Sigmoid colon (tissue), 7 donors: Measurements from ENCODE around the gene LASP1. TPM values are rescaled to one million over a fixed set of nuclear protein-coding genes. Genes with fewer than 3 reads are reported as not detected.
A peak's percentile ranks its signal among the peaks of the same experiment; 100 is the strongest.

ENCODE experiments used
- DNase-seq: peaks from one replicate; pipeline ENCODE4 v3.0.0-alpha.2; 2019
- H3K27ac ChIP-seq, 4 donors: fragments of 200-600 bp; sonication (generic); one replicate each; pipeline ENCODE4 v1.5.1; 2016 to 2019; ENCODE audit warnings: mild to moderate bottlenecking in 1 of 4
- H3K27me3 ChIP-seq, 3 donors: fragments of 200-600 bp; sonication (generic); one replicate each; pipeline ENCODE4 v1.5.1; 2019; ENCODE audit warnings: mild to moderate bottlenecking in 1 of 3
- H3K36me3 ChIP-seq, 4 donors: fragments of 200-600 bp; sonication (generic); one replicate each; pipeline ENCODE4 v1.5.1; 2016 to 2019
- H3K4me1 ChIP-seq, 4 donors: fragments of 200-600 bp; sonication (generic); one replicate each; pipeline ENCODE4 v1.5.1; 2017 to 2019
- H3K4me3 ChIP-seq, 4 donors: fragments of 200-600 bp; sonication (generic); one replicate each; pipeline ENCODE4 v1.5.1; 2017 to 2019; ENCODE audit warnings: mild to moderate bottlenecking in 2 of 4, moderate library complexity in 1 of 4
- H3K9me3 ChIP-seq, 4 donors: fragments of 200-600 bp in 3 of 4; sonication (generic) in 3 of 4; one replicate each; pipeline versions ENCODE4 v1.5.1 to v1.6.1; 2013 to 2019
- CTCF ChIP-seq, 4 experiments: fragments of 450-650 bp in 3 of 4; fragments of 200-600 bp in 1 of 4; IDR thresholded peaks; one replicate each; pipeline ENCODE4 v1.5.1; 2016 to 2019; ENCODE audit warnings: antibody characterized with exemption in 4 of 4, mild to moderate bottlenecking in 3 of 4, moderate library complexity in 2 of 4
- EP300 ChIP-seq, 4 donors: sonication (generic); formaldehyde crosslinking; IDR thresholded peaks; one replicate each; pipeline ENCODE4 v1.6.1; 2017; ENCODE audit warnings: antibody characterized with exemption in 4 of 4
- POLR2A ChIP-seq, 2 donors: fragments of 450-650 bp; IDR thresholded peaks; one replicate each; pipeline ENCODE4 v1.6.1; 2016; ENCODE audit warnings: antibody characterized with exemption in 2 of 2, mild to moderate bottlenecking in 2 of 2, moderate library complexity in 2 of 2
- POLR2AphosphoS5 ChIP-seq, 4 donors: sonication (generic); formaldehyde crosslinking; IDR thresholded peaks; one replicate each; pipeline ENCODE4 v1.6.1; 2017; ENCODE audit warnings: antibody characterized with exemption in 4 of 4
- WGBS, 2 donors: extraction: QIAGEN DNeasy Blood & Tissue Kit; methylation state at CpG; one replicate each; pipeline ENCODE4 v1.1.7; 2013; 5-methylcytosine and 5-hydroxymethylcytosine counted together
- intact Hi-C: fragments of 100-400 bp; cut with DNase I; formaldehyde crosslinking; loops from one replicate; pipeline ENCODE4 v1.15.1; 2023
- polyA plus RNA-seq, 3 donors: library from polyadenylated mRNA; stranded (reverse); fragments of 200-250 nt; gene quantifications; one replicate each; pipeline ENCODE4 v1.2.3, GENCODE V29; 2013
- total RNA-seq, 4 donors: library from RNA; depleted of rRNA; stranded (reverse); fragments of >200 nt; gene quantifications; one replicate each; pipeline ENCODE4 v1.1.0, GENCODE V29; 2016
- donor health status: healthy with polysubstance abuse.
- donor health status: Bipolar disorder and iron deficiency.
- donor health status: healthy.

LASP1 gene
- total and polyA plus RNA-seq, 7 donors, result 27.6 to 205 (median 64.8) TPM

GRCh38 chr17:38874505-38875400, 4.9 kb downstream of the LASP1 start:
- peaks cover 0 to 14% (median 4%) of the 10 kb centered on the region in 4 donors for H3K36me3 ChIP-seq
- H3K4me1 ChIP-seq, result peaks cover 0 to 79% (median 71%) of the 10 kb centered on the region in 4 donors
- WGBS, 2 donors, result 55 to 59% methylated on average over 10 of the region's 10 CpGs
- no peaks in the 10 kb centered on the region for H3K9me3 ChIP-seq
- intact Hi-C loops, result loop anchor here (5.0 kb wide), 2 partner anchors 48 to 93 kb away; partner anchors contain the start of gene FBXO47
- H3K27ac ChIP-seq, result peak overlapping the region; percentile 95 to 99 (median 97)
- no peaks in the 10 kb centered on the region for H3K27me3 ChIP-seq
- TF ChIP-seq EP300 (IDR thresholded peaks at IDR 0.05) (no peak), POLR2AphosphoS5 (IDR thresholded peaks at IDR 0.05) (no peak)
- peak overlapping the region in 1 of 4 donors; percentile 8 for H3K4me3 ChIP-seq
- DNase-seq, result no peak

GRCh38 chr17:38875477-38876075, 5.7 kb downstream of the LASP1 start:
- H3K4me3 ChIP-seq, result peak overlapping the region in 1 of 4 donors; percentile 8
- no peak for DNase-seq
- H3K4me1 ChIP-seq, result peaks cover 0 to 88% (median 79%) of the 10 kb centered on the region in 4 donors
- peak overlapping the region; percentile 95 to 99 (median 97) for H3K27ac ChIP-seq
- H3K9me3 ChIP-seq, result no peaks in the 10 kb centered on the region
- no peaks in the 10 kb centered on the region for H3K27me3 ChIP-seq
- intact Hi-C loops, result no loop called here
- no peak for TF ChIP-seq POLR2AphosphoS5 (IDR thresholded peaks at IDR 0.05)
- no peak for TF ChIP-seq POLR2A (IDR thresholded peaks at IDR 0.05)
- TF ChIP-seq CTCF (IDR thresholded peaks at IDR 0.05), result no peak
- peaks cover 0 to 14% (median 4%) of the 10 kb centered on the region in 4 donors for H3K36me3 ChIP-seq
- 74 to 83% methylated on average over 5 of the region's 5 CpGs for WGBS, 2 donors

- no peaks in the 10 kb centered on the region for H3K9me3 ChIP-seq
- H3K4me3 ChIP-seq, result no peak overlapping the region
- H3K36me3 ChIP-seq, result peaks cover 0 to 14% (median 4%) of the 10 kb centered on the region in 4 donors
- 45 to 68% methylated on average over 7 of the region's 7 CpGs for WGBS, 2 donors
- no peak for DNase-seq
- peak overlapping the region; percentile 20 to 96 (median 43) for H3K27ac ChIP-seq
- intact Hi-C loops, result no loop called here
- H3K4me1 ChIP-seq, result peaks cover 0 to 90% (median 84%) of the 10 kb centered on the region in 4 donors
- TF ChIP-seq POLR2A (IDR thresholded peaks at IDR 0.05), result no peak
- TF ChIP-seq POLR2AphosphoS5 (IDR thresholded peaks at IDR 0.05), result no peak
- no peak for TF ChIP-seq CTCF (IDR thresholded peaks at IDR 0.05)
- no peak for TF ChIP-seq EP300 (IDR thresholded peaks at IDR 0.05)
- H3K27me3 ChIP-seq, result no peaks in the 10 kb centered on the region
These were observed 7.4 kb downstream of the LASP1 start for GRCh38 chr17:38877130-38877851.

- Histone ChIP-seq H3K27me3 (no peaks in the 10 kb centered on the region), H3K4me3 (no peak overlapping the region), H3K27ac (peak overlapping the region; percentile 59 to 74 (median 70)), H3K9me3 (no peaks in the 10 kb centered on the region), H3K4me1 (peaks cover 0 to 87% (median 75%) of the 10 kb centered on the region in 4 donors), H3K36me3 (peaks cover 0 to 14% (median 5%) of the 10 kb centered on the region in 4 donors)
- 36 to 41% methylated on average over 6 of the region's 6 CpGs for WGBS, 2 donors
- peak; percentile 79 for DNase-seq
- no peak for TF ChIP-seq CTCF (IDR thresholded peaks at IDR 0.05)
- no peak for TF ChIP-seq EP300 (IDR thresholded peaks at IDR 0.05)
- TF ChIP-seq POLR2A (IDR thresholded peaks at IDR 0.05), result no peak
- TF ChIP-seq POLR2AphosphoS5 (IDR thresholded peaks at IDR 0.05), result peak in 1 of 4 donors; percentile 12
- intact Hi-C loops, result no loop called here
These were observed 10.2 kb downstream of the LASP1 start for GRCh38 chr17:38879878-38880665.
